Fibroblast of lung (primary cell): ENCODE measurements around the gene PTPN14.

Source experiments
- CTCF ChIP-seq, 2 donors: IDR thresholded peaks in 1 of 2; conservative IDR thresholded peaks in 1 of 2; 1 replicate in 1 of 2; 2 replicates in 1 of 2; pipeline ENCODE4 v1.5.1; 2011 to 2012; ENCODE audit warnings: low read length in 2 of 2, control low read depth in 1 of 2, inconsistent platforms in 1 of 2, low read depth in 1 of 2, mild to moderate bottlenecking in 1 of 2
- EZH2 ChIP-seq: IDR thresholded peaks from 2 replicates; pipeline ENCODE4 v1.5.1; 2012; ENCODE audit warnings: low read length, control low read depth, mild to moderate bottlenecking; ENCODE audit errors: missing control alignments

DNA sequence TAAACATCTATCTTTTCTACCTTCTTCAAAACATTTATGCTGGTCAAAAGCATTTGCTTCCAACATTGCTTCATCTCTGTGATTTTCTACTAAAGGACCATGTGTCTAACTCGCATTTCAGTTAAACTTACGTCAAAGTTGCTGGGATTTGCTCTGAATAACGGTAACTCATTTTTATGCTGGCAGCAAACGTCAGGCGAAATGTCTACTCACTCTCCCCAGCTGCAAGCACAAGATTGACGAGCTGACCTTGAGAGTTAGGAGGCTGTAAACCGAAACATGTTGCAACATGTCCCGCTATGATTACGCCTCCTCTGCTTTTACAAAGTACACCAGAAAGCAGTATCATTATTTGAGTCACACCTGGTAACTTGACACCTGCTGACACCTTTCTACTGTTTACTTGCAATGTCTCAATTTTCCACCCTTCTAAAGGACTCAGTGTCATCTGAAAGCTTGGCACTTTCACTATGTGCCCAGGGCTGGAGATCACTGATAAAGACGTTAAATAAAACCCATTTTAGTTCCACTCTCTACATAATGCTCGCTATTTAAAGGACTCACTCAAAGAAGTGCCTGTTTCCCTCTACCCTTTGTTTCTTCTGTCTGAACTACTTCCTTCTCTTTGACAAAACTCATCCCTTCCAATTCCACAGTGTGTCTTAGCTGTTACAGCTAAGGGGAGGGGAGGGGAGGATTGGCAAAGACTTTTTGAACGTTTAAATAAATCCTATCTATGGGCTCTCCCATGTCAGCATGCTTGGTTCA, 111.9 kb downstream of the PTPN14 start:
- TF ChIP-seq CTCF (conservative IDR thresholded peaks at IDR 0.05 in 1 of 2, IDR thresholded peaks at IDR 0.05 in 1 of 2; ENCODE audit: low read depth in 1 of 2, low read length in 2 of 2) (no peak), EZH2 (no peak)
